ENCODE results near the gene PRKCA.

DNA sequence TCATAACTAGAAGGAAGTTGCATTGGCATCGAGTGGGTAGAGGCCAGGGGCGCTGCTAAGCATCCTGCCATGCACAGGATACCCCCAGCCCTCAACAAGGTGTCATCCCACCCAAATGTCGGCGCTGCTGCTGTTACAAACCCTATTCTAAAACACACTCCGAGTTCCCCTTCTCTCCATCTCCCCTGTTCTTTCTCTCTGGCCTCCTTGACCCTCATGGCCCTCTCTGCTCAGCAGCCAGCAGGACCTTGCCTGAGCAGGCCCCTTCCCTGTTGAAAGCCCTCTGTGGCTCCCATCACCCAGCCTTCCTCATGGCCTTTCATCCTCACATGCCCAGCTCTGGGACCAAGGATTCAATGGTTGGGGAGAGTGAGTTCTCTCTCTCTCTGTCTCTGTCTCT is 510.2 kb downstream of the PRKCA start:
- TF ChIP-seq CREB1 (CRISPR knock-in tag; IDR thresholded peaks at IDR 0.05; ENCODE audit: low read depth) (no peak), ZNF331 (CRISPR knock-in tag; IDR thresholded peaks at IDR 0.05; ENCODE audit: low read depth) (no peak), ZNF114 (CRISPR knock-in tag; IDR thresholded peaks at IDR 0.05) (no peak), POLR2AphosphoS5 (IDR thresholded peaks at IDR 0.05; ENCODE audit: low read depth) (no peak), EZH2phosphoT487 (IDR thresholded peaks at IDR 0.05; ENCODE audit: unreplicated experiment) (no peak), JUNB (IDR thresholded peaks at IDR 0.05; ENCODE audit: unreplicated experiment) (no peak), EZH2 (IDR thresholded peaks at IDR 0.05; ENCODE audit: low read depth, unreplicated experiment) (no peak)
- TF ChIP-seq, protein P1, sequence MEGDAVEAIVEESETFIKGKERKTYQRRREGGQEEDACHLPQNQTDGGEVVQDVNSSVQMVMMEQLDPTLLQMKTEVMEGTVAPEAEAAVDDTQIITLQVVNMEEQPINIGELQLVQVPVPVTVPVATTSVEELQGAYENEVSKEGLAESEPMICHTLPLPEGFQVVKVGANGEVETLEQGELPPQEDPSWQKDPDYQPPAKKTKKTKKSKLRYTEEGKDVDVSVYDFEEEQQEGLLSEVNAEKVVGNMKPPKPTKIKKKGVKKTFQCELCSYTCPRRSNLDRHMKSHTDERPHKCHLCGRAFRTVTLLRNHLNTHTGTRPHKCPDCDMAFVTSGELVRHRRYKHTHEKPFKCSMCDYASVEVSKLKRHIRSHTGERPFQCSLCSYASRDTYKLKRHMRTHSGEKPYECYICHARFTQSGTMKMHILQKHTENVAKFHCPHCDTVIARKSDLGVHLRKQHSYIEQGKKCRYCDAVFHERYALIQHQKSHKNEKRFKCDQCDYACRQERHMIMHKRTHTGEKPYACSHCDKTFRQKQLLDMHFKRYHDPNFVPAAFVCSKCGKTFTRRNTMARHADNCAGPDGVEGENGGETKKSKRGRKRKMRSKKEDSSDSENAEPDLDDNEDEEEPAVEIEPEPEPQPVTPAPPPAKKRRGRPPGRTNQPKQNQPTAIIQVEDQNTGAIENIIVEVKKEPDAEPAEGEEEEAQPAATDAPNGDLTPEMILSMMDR (conservative IDR thresholded peaks at IDR 0.05; ENCODE audit: low read depth in 2 of 2): no peak
- TF ChIP-seq, protein P2, sequence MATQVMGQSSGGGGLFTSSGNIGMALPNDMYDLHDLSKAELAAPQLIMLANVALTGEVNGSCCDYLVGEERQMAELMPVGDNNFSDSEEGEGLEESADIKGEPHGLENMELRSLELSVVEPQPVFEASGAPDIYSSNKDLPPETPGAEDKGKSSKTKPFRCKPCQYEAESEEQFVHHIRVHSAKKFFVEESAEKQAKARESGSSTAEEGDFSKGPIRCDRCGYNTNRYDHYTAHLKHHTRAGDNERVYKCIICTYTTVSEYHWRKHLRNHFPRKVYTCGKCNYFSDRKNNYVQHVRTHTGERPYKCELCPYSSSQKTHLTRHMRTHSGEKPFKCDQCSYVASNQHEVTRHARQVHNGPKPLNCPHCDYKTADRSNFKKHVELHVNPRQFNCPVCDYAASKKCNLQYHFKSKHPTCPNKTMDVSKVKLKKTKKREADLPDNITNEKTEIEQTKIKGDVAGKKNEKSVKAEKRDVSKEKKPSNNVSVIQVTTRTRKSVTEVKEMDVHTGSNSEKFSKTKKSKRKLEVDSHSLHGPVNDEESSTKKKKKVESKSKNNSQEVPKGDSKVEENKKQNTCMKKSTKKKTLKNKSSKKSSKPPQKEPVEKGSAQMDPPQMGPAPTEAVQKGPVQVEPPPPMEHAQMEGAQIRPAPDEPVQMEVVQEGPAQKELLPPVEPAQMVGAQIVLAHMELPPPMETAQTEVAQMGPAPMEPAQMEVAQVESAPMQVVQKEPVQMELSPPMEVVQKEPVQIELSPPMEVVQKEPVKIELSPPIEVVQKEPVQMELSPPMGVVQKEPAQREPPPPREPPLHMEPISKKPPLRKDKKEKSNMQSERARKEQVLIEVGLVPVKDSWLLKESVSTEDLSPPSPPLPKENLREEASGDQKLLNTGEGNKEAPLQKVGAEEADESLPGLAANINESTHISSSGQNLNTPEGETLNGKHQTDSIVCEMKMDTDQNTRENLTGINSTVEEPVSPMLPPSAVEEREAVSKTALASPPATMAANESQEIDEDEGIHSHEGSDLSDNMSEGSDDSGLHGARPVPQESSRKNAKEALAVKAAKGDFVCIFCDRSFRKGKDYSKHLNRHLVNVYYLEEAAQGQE (IDR thresholded peaks at IDR 0.05; ENCODE audit: unreplicated experiment): no peak
